Duodenal mucosa (tissue), 2 donors: Measurements from ENCODE around the gene PPIL1.

Source experiments
- H3K27ac ChIP-seq: one replicate; pipeline ENCODE4 v1.7.0; 2013; ENCODE audit warnings: low read depth, low read length
- H3K27me3 ChIP-seq, 2 donors: one replicate each; pipeline ENCODE4 v1.7.0; 2013; ENCODE audit warnings: low read length in 2 of 2, control low read depth in 1 of 2; ENCODE audit not compliant: insufficient read depth in 2 of 2, control insufficient read depth in 1 of 2
- H3K36me3 ChIP-seq, 2 donors: one replicate each; pipeline ENCODE4 v1.7.0; 2013; ENCODE audit warnings: low read length in 2 of 2, control low read depth in 1 of 2; ENCODE audit not compliant: insufficient read depth in 2 of 2, control insufficient read depth in 1 of 2
- H3K4me1 ChIP-seq, 2 donors: one replicate each; pipeline ENCODE4 v1.7.0; 2013; ENCODE audit warnings: low read length in 2 of 2, control low read depth in 1 of 2; ENCODE audit not compliant: insufficient read depth in 2 of 2, control insufficient read depth in 1 of 2
- H3K4me3 ChIP-seq, 2 donors: one replicate each; pipeline ENCODE4 v1.7.0; 2013; ENCODE audit warnings: low read length in 2 of 2, low read depth in 1 of 2
- H3K9ac ChIP-seq, 2 donors: one replicate each; pipeline ENCODE4 v1.7.0; 2013; ENCODE audit warnings: low read length in 2 of 2, low read depth in 1 of 2
- H3K9me3 ChIP-seq, 2 donors: one replicate each; pipeline ENCODE4 v1.7.0; 2013; ENCODE audit warnings: low read length in 2 of 2, control low read depth in 1 of 2; ENCODE audit not compliant: control insufficient read depth in 1 of 2

The PPIL1 gene

DNA sequence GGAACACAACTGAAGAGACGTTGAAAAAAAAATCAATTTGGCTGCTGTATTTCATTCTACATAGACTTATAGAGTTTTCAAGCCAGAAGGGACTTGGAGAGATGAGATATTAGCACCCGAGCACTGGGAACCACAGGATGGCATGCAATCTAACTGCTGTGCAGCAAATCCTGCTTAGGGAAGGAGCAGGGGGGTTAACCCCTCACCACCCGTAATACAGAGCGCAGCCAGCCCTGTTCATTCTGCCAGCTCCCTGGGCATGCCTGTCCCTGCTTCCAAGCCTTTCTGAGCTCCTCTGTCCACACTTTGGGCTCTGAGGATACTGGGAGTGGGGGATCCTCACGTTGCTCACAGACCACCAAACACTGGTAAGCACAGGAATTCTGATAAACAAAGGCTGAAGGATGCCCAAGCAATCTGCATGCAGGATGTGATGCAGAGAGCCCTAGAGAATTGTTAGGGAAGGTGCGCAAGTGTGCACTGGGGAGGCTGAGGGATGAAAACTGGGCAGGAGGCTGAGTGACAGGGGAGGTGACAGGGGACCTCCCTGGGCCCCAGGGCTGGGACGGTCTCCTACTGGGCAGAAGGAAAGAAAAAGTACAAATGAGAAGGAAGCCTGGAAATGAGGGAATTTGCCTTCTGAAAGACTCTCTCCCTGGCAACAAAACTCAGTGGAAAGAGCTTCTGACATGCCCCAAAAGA lies 69.4 kb downstream of the PPIL1 start:
- H3K36me3 ChIP-seq: no peaks in the 10 kb centered on the region
- no peaks in the 10 kb centered on the region for H3K4me1 ChIP-seq
- no peaks in the 10 kb centered on the region for H3K9me3 ChIP-seq
- no peak overlapping the region for H3K4me3 ChIP-seq
- peaks cover 0 to 5% of the 10 kb centered on the region in 2 donors for H3K27me3 ChIP-seq
- no peak overlapping the region for H3K9ac ChIP-seq
- no peak overlapping the region for H3K27ac ChIP-seq
